GM21529 (cell line): ENCODE results near the gene SGPP1.
"Not testable (repeated sequence)": the region's sequence is repeated elsewhere in the genome, so short reads cannot be mapped to it uniquely, and the experiment has no call there.

Experiments
- ATAC-seq: cut with Tn5 transposase; IDR thresholded peaks from one replicate; pipeline ENCODE4 v1.9.1; 2021; ENCODE audit not compliant: unreplicated experiment

The SGPP1 gene

DNA sequence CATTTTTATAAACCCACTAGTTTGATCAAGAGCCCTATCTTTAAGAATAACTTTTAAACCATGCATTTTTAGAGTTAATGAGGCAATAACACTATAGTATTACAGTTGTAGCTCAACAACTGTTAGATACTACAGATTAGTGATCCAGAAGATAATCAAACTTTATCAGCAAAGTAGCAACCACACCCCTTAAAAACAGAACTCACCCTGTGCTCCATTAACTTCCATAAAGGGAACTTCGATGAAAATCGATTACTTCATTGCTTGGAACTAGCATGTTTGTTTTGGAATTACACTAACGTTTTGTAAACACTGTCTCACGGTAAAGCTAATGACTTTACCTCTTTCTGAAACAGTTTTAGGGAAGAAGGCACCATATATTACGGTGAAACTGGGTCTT, 1.4 kb downstream of the SGPP1 start:
- ATAC-seq = no peak

DNA sequence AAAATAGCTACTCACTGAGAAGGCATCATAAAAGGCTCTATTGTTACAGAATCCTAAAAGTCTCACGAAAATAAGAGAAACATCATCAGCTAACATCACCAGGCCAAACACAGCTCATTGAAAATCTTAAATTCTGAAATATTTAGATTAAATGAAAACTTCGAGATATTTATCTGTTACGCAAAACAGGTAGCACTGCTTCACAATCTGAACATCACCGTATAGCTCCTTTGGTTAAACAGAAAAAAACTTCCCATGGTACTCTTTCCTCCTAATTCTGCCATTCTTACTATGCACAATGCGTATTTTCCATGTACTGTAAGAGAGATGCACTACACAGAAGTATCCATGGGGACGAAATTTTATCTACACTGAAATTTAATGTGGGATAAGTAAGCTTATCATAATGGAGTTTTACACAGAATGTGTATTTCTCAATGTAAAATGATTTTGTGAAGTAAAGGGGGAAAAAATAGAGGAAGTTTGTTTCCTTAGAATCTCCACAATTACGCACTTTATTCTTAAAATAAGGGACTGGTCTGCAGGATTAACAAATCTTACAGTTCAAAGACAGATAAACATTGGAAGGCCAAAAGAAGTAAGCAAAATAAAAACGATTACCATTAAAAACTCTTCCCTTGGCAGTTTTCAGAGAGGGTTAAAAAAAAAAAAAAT, 1.9 kb downstream of the SGPP1 start:
- ATAC-seq = no peak

DNA sequence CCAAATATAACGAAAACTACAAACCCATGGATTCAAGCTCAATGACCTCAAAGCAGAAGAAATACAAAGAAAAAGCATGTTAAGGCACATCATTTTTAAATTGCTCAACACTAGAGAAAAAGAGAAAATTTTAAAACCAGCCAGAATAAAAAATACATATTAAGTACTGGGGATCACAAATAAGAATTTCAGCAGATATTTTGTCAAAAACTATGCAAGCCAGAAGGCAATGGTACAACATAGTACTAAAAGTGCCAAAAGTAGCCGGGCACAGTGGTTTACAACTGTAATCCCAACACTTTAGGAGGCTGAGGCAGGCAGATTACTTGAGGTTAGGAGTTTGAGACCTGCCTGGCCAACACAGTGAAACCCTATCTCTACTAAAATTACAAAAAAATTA, 10.2 kb downstream of the SGPP1 start:
- no peak for ATAC-seq

DNA sequence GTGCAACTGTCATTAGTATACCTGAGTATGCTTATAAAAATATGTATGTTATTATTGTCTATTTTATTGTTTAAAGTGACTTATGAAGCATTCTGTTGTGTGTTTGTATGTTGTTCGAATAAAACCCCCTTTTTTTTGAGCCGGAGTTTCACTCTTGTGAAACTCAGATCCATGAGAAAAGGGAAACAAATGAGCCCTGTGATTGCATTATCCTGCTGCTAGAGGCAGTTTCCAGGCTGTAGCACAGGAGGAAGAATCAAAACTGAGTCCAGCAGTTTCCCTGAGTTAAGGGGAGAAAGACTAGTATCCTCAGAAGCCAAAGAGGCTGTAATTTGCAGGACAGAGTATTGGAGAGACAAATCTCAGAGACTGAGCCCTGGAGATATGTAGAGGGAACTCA, 12.5 kb downstream of the SGPP1 start:
- ATAC-seq = no peak

DNA sequence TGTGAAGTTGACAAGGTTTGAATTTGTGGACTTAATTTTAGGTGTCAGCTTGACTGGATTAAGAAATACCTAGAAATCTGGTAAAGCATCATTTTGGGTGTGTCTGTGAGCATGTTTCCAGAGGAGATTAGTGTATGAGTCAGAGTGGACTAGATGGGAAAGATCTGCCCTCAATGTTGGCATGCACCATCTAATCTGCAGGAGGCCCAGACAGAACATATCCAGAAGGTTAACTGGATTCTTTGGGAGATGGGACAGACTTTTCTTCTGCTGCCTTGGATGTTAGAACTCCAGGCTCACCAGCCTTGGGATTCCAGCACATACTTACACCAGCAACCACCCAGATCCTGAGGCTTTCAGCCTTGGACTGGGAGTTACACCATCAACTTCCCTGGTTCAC, 14.1 kb downstream of the SGPP1 start:
- ATAC-seq = no peak

DNA sequence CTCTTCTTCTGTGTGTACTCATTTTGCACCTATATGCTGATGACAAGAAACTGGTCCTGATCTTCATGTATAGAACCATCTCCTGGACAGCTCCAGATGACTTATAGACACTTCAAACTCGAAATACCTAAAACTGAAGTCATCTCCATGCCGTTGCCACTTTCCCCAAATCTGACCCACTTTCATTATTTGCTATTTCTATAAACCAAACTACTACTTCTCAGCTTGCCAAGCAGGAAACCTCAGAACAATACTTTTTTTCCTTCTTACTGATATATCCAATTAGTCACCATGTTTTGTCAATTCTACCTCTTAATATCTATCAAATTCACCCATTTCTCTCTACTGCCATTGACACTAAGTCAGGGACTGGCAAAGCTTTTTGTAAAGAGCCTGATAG, 14.8 kb downstream of the SGPP1 start:
- ATAC-seq = no peak

DNA sequence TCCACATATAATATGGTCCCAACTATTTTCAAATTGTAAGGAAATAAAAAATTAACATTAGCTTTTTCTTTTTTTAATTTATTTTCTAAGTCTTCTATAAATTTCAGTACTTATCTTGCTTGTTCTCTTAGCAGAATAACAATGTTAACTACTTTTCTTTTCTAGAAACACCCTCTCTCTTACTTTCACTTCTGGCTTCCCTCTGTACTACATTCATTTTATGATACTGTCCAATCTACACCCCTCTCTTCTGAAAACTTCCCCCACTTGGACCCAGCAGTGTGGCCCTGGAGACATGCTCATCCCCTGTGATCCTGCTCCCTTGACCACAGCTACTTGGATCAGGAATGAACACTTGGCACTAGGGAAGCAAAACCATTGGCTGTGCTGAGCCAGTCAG, 15.7 kb downstream of the SGPP1 start:
- ATAC-seq = peak; percentile 57

DNA sequence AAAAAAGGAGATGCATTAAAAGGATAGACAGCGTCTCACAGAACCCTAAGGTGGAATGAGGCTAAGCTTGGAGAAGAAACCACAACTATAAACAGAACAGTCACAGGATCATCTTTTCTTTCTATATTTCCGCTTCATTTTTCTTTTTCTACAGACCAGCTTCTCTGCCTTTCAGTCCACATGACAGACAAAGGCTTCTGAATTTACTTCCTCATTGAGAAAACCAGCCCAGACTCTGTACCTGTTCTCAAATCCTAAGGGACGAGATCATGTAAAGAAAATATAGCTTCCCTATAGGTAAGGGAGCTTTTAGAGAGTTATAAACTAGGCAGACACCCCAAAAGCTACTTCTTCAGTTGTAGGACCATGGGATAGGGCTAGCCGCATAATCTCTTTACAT, 17.4 kb downstream of the SGPP1 start:
- ATAC-seq = no peak

DNA sequence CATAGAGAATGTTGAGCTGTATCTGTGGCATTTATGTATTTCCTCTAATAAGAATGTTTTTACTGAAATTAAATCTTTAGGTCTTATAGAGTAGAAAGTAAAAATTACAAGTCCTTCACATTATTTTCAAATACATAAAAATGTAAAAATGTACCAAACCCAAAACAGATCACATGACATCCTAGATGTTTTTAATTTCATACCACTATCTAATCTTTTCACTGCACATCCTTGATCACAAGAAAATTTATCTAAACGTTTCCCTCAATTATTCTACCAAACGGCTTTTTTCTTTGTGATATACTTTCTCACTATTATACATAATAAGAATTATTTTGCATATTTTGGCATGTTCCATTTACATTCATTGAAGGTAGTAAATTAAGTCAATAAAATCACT, 18.3 kb downstream of the SGPP1 start:
- ATAC-seq = no peak

DNA sequence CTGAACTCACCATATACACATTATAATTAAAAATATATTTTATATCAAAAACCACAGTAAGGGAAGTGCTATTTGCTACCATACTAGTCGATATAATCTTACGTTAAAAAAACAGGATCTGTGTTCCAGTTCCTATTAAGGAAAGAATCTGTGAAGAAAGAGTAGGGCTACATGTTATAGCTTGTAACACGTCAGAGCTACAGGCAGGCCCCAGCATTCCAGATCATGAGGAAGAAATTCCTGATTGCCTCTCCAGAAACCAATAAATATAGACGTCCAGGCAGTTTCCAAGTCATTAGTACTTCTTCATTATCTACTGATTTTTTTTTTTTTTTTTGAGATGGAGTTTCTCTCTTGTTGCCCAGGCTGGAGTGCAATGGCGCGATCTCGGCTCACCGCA, 20.6 kb downstream of the SGPP1 start:
- no peak for ATAC-seq

DNA sequence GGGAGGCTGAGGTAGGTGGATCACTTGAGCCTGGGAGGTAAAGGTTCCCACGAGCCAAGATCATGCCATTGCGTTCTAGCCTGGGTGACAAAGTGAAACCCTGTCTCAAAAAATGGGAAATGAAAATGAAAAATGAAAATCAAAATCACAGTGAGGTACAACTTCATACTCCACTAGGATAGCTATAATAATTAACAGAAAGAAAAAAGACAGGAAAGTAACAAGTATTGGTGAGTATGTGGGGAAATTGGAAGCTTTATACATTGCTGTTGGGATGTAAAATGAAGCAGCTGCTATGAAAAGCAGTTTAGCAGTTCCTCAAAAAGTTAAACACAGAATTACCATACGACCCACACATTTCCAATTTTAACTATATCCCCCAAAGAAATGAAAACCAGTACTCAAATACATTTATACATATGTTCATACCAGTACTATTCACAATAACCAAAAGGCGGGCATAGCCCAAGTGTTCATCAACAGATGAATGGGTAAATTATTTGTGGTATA, 22.2 kb downstream of the SGPP1 start:
- ATAC-seq = peak; percentile 51

DNA sequence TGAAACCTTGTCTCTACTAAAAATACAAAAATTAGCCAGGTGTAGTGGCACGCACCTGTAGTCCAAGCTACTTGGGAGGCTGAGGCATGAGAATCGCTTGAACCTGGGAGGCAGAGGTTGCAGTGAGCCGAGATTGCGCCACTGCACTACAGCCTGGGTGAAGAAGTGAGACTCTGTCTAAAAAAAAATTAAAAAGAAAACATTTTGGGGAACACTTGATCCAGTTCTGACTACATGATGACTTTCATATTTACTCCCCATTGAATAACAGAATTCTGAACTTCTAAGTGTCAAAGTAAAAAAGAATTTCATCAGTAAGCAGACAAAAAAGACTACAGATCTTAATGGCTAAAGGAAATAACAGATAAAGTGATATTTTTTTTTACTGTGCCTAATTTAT, 25.3 kb downstream of the SGPP1 start:
- ATAC-seq = not testable (repeated sequence)

DNA sequence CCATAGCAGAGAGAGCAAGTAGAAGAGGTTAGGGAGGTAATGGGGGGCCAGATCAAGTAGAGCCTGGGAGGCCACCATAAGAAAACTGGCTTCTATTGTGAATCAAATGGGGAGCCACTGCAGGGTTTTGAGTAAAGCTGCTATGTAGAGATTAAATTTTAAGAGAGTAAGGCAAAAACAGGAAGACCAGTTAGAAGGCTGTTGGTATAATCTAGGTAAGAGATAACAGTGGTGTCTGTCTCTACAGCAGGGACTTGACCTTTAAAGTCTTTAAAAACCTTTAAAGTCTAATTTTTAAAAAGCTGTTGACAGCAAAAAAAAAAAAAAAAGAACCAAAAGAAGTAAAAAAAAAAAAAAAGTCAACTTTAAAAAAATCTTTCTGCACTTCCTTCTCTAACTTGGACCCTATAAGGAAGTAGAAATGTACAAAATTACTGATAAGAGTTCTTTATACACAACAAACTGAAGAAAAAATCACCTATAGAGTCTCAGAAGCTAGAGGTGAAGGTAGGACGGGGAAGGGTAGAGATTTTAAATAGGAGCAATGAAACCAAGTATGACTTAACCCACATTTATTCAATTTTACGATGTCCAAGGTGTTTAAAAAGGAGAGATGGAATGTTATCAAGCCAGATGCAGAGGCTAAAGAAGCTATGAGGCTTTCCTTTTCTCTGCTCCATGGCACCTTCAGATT, 26.1 kb downstream of the SGPP1 start:
- ATAC-seq = no peak

DNA sequence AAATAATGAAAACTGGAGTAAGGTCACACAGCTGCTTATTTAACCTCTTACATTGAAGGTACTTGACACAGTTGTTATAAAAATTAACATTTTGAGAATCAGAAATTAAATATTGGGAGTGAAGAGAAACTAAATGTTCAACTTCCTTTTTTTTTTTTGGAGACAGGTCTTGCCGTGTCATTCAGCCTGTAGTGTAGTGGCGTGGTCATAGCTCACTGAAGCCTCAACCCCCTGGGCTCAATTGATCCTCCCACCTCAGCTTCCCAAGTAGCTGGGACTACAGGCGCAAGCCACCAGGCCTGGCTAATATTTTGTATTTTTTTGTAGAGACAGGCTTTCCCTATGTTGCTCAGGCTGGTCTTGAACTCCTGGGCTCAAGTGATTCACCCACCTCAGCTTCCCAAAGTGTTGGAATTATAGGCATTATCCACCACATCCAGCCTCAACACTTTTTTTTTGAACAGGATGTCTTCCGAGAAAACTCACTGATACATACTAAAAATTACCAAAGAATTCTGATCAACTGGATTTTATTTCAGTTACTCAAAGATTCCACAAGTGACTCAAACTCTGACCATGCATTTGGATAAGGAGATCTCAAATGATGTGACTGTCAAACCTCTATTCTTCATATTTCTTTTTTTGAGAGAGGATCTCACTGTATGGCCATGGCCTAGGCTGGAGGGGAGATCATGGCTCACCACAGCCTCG, 35.4 kb downstream of the SGPP1 start:
- ATAC-seq = no peak

DNA sequence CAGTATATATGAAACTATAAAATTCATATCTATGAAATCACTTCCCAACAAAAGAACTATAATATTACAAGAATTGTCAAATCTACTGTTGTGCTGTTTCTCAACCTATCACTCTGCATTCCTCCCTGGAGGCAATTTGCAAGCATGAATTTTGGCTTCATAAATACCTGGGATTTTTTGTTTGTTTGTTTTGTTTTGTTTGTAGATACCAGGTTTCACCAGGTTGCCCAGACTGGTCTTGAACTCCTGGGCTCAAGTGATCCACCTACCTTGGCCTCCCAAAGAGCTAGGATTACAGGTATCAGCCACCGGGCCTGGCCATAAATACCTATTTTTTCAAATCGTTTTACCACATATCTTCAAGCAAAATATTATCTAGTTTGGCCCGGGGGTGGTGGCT, 38.7 kb downstream of the SGPP1 start:
- ATAC-seq = no peak

DNA sequence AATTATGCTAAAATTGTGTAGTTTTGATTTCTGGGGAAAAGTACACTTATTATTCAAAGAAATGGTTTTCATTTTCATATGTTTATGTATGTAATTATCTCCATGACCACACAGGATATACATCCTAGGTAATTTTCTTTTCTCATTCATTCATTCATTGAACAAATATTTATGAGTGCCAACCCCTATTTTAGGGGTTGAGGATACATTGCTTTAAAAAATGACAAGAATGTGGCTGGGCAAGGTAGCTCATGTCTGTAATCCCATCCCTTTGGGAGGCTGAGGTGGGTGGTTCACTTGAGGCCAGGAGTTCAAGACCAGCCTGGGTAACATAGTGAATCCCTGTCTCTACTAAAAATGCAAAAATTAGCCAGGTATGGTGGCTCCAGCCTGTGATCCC, 40.9 kb downstream of the SGPP1 start:
- no peak for ATAC-seq

DNA sequence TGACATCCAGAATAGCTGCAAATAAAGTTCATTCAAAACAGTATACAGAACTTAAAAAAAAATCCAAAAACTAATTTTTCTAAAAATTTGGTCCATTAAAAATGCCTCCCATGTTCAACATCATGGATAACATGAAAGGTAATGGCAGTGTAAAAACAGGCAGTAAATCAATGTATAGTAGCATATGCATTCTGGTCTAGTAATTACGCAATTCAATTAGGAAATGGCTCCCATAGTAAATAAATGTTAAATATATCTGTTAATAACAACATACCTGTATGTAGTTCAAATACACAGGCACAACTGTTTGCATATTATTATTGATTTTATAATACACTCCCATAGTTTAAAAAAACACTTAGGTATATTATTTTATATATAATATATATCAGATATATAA, 42.5 kb downstream of the SGPP1 start:
- ATAC-seq = no peak

DNA sequence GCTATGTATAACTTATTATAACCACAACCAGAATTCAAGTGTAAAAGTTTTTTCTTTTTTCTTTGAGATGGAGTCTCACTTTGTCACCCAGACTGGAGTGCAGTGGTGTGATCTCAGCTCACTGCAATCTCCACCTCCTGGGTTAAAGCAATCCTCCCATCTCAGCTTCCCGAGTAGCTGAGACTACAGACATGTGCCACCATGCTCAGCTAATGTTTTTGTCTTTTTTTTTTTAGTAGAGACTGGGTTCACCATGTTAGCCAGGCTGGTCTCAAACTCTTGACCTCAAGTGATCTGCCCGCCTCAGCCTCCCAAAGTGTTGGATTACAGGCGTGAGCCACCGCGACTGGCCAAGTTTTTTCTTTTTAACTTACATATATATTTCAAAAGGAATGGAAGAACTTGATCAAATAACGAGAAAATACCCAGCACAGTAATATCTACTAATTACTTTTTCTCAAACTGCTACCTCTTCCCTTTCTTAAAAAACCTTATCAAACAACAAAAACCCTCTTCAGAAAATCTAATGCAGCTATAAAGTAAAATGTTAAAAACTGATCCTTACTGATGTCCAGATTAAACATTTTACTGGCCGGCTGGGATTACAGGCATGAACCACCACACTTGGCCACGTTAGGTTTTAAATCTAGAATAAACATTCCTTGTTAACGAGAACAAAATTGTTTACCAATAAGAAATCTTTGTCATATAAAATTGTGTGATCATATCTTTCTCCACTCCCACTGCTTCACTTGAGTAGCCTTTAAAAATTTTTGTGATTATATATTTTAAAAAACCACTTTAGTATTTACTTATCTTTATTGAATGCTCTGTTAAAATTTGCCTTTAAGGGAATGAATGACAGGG, 44.9 kb downstream of the SGPP1 start:
- ATAC-seq = no peak

DNA sequence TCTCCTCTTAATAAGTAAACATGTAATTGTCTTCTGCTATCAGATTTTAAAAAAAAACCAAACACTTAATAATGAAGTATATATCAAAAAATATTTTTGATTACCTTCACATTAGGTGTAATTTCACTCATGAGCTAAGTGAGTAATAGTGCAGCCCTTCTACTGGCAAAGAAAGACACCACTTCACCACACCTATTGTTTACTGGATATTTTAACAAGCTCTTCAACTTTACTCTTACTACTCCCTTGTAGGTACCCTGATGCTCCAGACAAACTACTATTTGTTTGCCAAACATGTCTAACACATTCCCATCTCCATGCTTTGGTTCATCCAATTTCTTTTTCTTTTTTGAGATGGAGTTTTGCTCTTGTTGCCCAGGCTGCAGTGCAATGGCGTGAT, 49.3 kb downstream of the SGPP1 start:
- ATAC-seq = no peak

DNA sequence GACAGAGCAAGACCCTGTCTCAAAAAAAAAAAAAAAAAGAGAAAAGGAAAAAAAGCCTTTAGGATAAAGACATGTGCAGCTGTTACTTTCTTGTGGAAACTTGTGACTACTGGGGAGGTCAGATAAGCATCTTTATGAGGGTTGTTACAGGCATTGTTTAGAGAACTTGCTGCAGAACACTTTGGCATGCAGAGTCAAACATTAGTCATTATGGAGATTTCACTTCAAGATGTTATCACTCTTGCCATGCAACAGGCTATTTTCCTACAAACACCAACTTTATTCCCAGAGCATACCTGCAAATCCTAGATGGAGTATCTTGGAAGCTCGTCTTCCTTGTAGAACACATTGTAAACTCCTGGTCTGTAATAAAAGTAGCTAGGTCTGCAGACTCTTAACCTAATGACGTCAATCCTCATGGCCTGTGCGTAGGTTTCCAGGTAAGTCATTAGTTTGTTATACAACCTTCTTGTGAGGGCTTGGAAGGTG, 49.9 kb downstream of the SGPP1 start:
- ATAC-seq = no peak

DNA sequence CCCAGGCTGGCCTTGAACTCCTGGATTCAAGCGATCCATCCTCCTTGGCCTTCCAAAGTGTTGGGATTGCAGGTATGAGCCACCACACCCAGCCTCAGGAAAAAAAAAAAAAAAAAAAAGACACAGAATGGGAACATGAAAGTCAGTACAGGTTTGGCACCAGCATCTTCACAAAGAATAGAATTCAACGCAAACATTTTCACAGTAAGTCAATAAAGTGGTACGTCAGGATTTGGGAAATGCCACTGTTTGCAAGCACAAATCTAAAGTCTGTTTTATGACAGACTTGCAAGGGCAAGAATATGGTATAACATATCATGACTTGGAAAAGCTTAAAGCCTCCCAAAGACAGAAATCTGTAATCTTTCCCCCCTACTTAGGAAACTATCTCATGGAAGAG, 51.2 kb downstream of the SGPP1 start:
- ATAC-seq = no peak
